Esophagus muscularis mucosa (tissue), 4 donors: ENCODE data around the gene CTIF. TPM values are rescaled to one million over a fixed set of nuclear protein-coding genes. Genes with fewer than 3 reads are reported as not detected.

Experiments
- DNase-seq: peaks from one replicate; pipeline ENCODE4 v3.0.0-alpha.2; 2017; ENCODE audit errors: extremely low spot score
- H3K27ac ChIP-seq, 4 donors: fragments of 200-600 bp; sonication (generic); replicated peaks in 1 of 4; 1 replicate in 3 of 4; 2 replicates in 1 of 4; pipeline ENCODE4 v1.5.1; 2016 to 2019; ENCODE audit warnings: mild to moderate bottlenecking in 1 of 4
- H3K27me3 ChIP-seq, 4 donors: fragments of 200-600 bp; sonication (generic); one replicate each; pipeline versions ENCODE4 v1.5.1 to v1.6.0; 2016 to 2019
- H3K36me3 ChIP-seq, 4 donors: fragments of 200-600 bp; sonication (generic); one replicate each; pipeline ENCODE4 v1.5.1; 2016 to 2019
- H3K4me1 ChIP-seq, 4 donors: fragments of 200-600 bp; sonication (generic); one replicate each; pipeline ENCODE4 v1.5.1; 2016 to 2019
- H3K4me3 ChIP-seq, 4 donors: fragments of 200-600 bp; sonication (generic); 1 replicate in 2 of 4; 2 replicates in 2 of 4; pipeline ENCODE4 v1.5.1; 2016 to 2019; ENCODE audit warnings: mild to moderate bottlenecking in 4 of 4, moderate library complexity in 1 of 4
- H3K9me3 ChIP-seq, 4 donors: fragments of 200-600 bp; sonication (generic); 1 replicate in 3 of 4; 2 replicates in 1 of 4; pipeline ENCODE4 v1.5.1; 2016 to 2019
- EP300 ChIP-seq: sonication (generic); formaldehyde crosslinking; IDR thresholded peaks from one replicate; pipeline ENCODE4 v1.6.1; 2017; ENCODE audit warnings: antibody characterized with exemption
- POLR2A ChIP-seq: fragments of 450-650 bp; IDR thresholded peaks from one replicate; pipeline ENCODE4 v1.6.1; 2017; ENCODE audit warnings: antibody characterized with exemption, moderate library complexity, mild to moderate bottlenecking, low read depth
- POLR2AphosphoS5 ChIP-seq, 2 donors: sonication (generic); formaldehyde crosslinking; IDR thresholded peaks; one replicate each; pipeline ENCODE4 v1.6.1; 2017; ENCODE audit warnings: antibody characterized with exemption in 2 of 2
- WGBS: methylation state at CpG from one replicate; pipeline ENCODE4 v1.1.5; 2018; 5-methylcytosine and 5-hydroxymethylcytosine counted together
- intact Hi-C: fragments of 100-400 bp; cut with DNase I; formaldehyde crosslinking; loops from one replicate; pipeline ENCODE4 v1.15.1; 2023
- total RNA-seq, 4 donors: library from RNA; depleted of rRNA; stranded (reverse); fragments of >200 nt; gene quantifications; one replicate each; pipeline versions ENCODE4 v1.1.0 to v1.2.1, GENCODE V29; 2016
- TF ChIP-seq, protein P1 (sequence below), 3 experiments: fragments of 200-600 bp in 2 of 3; fragments of 450-650 bp in 1 of 3; sonication (generic) in 2 of 3; IDR thresholded peaks; one replicate each; pipeline ENCODE4 v1.5.1; 2017 to 2019; ENCODE audit warnings: antibody characterized with exemption in 3 of 3, mild to moderate bottlenecking in 2 of 3, moderate library complexity in 1 of 3

CTIF gene
- total RNA-seq, 4 donors from 2014 or later, result 63.1 to 137 (median 87.7) TPM

DNA sequence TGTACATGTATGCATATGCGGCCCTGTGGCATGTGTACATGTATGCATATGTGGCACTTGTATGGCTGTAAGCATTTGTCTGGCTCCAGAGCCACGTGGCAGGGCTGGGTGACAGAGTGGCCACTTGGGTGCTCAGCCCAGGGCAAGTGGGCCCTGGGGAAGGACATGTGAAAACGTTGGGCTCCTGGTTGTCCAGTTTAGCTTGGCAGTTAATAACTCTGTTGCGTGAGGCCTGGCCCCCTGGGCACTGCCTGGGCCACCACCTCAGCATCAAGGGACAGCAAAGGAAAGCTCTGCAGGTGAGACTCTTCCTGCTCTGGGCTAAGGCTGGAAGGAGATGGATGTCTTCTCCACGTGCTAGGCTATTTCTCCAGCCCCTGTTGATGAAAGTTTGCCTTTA is 119.9 kb downstream of the CTIF start:
- DNase-seq, result no peak
- intact Hi-C loops, result no loop called here
- Histone ChIP-seq H3K9me3 (no peaks in the 10 kb centered on the region), H3K27me3 (no peaks in the 10 kb centered on the region), H3K4me3 (no peak overlapping the region), H3K27ac (no peak overlapping the region), H3K4me1 (peaks cover 14 to 70% (median 52%) of the 10 kb centered on the region in 4 donors), H3K36me3 (no peaks in the 10 kb centered on the region)
- 65% methylated on average over 4 of the region's 5 CpGs for WGBS
- TF ChIP-seq POLR2A (no peak), EP300 (no peak), POLR2AphosphoS5 (IDR thresholded peaks at IDR 0.05) (no peak)
- TF ChIP-seq, protein P1, sequence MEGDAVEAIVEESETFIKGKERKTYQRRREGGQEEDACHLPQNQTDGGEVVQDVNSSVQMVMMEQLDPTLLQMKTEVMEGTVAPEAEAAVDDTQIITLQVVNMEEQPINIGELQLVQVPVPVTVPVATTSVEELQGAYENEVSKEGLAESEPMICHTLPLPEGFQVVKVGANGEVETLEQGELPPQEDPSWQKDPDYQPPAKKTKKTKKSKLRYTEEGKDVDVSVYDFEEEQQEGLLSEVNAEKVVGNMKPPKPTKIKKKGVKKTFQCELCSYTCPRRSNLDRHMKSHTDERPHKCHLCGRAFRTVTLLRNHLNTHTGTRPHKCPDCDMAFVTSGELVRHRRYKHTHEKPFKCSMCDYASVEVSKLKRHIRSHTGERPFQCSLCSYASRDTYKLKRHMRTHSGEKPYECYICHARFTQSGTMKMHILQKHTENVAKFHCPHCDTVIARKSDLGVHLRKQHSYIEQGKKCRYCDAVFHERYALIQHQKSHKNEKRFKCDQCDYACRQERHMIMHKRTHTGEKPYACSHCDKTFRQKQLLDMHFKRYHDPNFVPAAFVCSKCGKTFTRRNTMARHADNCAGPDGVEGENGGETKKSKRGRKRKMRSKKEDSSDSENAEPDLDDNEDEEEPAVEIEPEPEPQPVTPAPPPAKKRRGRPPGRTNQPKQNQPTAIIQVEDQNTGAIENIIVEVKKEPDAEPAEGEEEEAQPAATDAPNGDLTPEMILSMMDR (IDR thresholded peaks at IDR 0.05), result no peak

- Histone ChIP-seq H3K4me1 (peaks cover 18 to 77% (median 59%) of the 10 kb centered on the region in 4 donors), H3K36me3 (no peaks in the 10 kb centered on the region), H3K9me3 (no peaks in the 10 kb centered on the region), H3K4me3 (no peak overlapping the region), H3K27me3 (no peaks in the 10 kb centered on the region), H3K27ac (no peak overlapping the region)
- intact Hi-C loops, result loop anchor here (5.0 kb wide), 1 partner anchor 112 kb away; no protein-coding TSS in a partner anchor
- 95% methylated on average over 19 of the region's 19 CpGs for WGBS
- TF ChIP-seq POLR2A, result no peak
- no peak for TF ChIP-seq POLR2AphosphoS5 (IDR thresholded peaks at IDR 0.05)
- TF ChIP-seq, protein P1 (IDR thresholded peaks at IDR 0.05), result no peak
- TF ChIP-seq EP300, result no peak
- DNase-seq, result no peak
Observed at GRCh38 chr18:48659188-48660009, 120.6 kb downstream of the CTIF start.

DNA sequence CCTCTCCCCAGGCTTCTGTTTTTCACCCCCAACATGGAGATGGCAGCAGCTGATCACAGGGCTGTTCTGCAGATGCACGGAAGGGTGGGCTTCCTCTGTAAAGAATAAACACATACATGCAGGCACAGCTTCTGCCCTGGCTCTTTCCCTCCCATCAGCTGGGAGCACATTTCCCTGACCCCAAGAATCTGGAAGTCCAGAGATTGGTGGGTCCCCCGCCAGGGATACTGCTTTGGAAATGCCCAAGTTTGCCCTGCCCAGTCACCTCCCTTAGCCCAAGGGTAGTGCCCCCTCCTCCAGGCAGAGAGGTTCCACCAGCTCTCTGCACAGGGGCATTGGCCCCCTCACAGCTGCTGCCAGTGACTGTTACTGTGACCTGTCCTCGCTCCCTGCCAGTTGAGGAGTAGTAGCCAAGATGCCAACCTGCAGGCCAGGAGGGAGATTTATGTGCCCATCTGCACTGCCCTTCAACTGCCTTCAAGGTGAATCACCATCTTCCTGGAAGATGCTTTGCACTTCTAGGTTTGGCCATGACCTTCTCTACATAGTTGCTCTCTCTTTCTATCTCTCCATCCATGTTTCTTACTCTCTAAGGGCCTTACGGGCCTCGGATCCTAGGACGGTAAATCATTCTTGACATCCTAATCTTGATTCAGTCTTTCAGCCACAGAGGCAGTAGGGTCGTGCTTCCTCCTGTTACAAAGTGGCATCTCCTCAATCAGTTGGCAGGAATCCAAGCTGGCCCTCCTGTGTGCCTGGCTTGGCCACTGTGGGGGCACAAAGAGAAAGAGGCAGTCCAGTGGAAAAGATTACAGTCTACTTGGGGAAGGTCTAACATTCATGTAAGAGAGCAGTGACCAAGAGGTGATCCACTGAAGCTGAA is 121.8 kb downstream of the CTIF start:
- H3K4me1 ChIP-seq, result peaks cover 19 to 79% (median 59%) of the 10 kb centered on the region in 4 donors
- 84% methylated on average over 6 of the region's 7 CpGs for WGBS
- no peak for DNase-seq

DNA sequence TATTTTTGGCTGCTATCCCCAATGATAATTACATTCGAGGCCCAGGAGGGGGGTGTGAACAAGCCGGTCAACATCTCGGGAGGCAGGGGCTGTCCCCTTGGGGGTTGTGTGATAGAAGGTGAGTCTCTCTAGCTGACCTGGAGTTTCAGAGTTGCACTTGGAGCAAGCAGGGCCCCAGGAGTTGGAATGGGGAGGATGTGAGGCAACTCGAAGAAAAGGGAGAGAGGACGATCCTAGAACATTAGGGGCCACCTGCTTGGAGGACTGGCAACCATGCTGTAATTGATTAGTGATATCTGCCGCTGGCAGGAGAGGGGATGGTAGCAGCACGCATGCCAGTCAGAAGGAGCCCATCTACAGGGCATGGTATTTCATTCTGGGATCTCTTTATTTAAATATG is 122.6 kb downstream of the CTIF start:
- H3K27ac ChIP-seq, result peak overlapping the region in 2 of 4 donors; percentile 51 to 57
- whole genome bisulfite sequencing, result 80% methylated on average over 7 of the region's 7 CpGs

More for the DNA sequence above, 121.8 kb downstream of the CTIF start:
- Histone ChIP-seq H3K27ac (peak overlapping the region in 2 of 4 donors; percentile 5 to 51), H3K9me3 (peaks cover 0 to 2% (median 0%) of the 10 kb centered on the region in 4 donors), H3K27me3 (no peaks in the 10 kb centered on the region), H3K36me3 (peaks cover 0 to 9% (median 6%) of the 10 kb centered on the region in 4 donors), H3K4me3 (no peak overlapping the region)
- intact Hi-C loops, result loop anchor here (5.0 kb wide), 1 partner anchor 113 kb away; no protein-coding TSS in a partner anchor
- TF ChIP-seq POLR2A, result no peak
- TF ChIP-seq, protein P1 (IDR thresholded peaks at IDR 0.05), result no peak
- no peak for TF ChIP-seq EP300
- TF ChIP-seq POLR2AphosphoS5 (IDR thresholded peaks at IDR 0.05), result no peak

More for the DNA sequence above, 122.6 kb downstream of the CTIF start:
- Histone ChIP-seq H3K9me3 (peaks cover 0 to 4% (median 0%) of the 10 kb centered on the region in 4 donors), H3K36me3 (peaks cover 0 to 18% (median 14%) of the 10 kb centered on the region in 4 donors), H3K27me3 (no peaks in the 10 kb centered on the region), H3K4me1 (peaks cover 17 to 76% (median 56%) of the 10 kb centered on the region in 4 donors), H3K4me3 (no peak overlapping the region)
- intact Hi-C loops, result loop anchor here (5.0 kb wide), 1 partner anchor 114 kb away; no protein-coding TSS in a partner anchor
- no peak for DNase-seq
- TF ChIP-seq EP300 (no peak), POLR2AphosphoS5 (IDR thresholded peaks at IDR 0.05) (no peak), POLR2A (no peak)
- TF ChIP-seq, protein P1 (IDR thresholded peaks at IDR 0.05), result no peak
